ENCODE measurements around the gene BROX.

DNA sequence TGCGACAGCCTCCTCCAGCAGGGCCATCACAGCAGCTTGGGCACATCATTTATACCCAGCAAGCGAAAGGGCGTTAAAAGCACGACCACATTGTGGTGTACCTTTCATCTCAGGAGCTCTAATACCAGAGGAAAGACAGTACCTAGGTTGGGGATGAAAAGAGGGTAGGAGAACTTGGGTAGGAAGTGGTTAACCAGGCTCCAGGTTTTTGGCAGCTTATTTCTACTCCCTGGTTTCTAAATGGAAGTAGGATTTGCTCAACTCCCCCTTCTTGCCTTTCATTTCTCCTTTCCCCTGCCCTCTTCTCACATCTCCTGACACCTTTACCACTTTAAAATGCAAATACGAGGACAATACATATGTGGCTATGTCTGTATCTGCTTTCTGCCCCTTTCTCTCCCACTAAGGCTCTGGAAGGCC lies 54.8 kb downstream of the BROX start:
- TF ChIP-seq, protein P1, sequence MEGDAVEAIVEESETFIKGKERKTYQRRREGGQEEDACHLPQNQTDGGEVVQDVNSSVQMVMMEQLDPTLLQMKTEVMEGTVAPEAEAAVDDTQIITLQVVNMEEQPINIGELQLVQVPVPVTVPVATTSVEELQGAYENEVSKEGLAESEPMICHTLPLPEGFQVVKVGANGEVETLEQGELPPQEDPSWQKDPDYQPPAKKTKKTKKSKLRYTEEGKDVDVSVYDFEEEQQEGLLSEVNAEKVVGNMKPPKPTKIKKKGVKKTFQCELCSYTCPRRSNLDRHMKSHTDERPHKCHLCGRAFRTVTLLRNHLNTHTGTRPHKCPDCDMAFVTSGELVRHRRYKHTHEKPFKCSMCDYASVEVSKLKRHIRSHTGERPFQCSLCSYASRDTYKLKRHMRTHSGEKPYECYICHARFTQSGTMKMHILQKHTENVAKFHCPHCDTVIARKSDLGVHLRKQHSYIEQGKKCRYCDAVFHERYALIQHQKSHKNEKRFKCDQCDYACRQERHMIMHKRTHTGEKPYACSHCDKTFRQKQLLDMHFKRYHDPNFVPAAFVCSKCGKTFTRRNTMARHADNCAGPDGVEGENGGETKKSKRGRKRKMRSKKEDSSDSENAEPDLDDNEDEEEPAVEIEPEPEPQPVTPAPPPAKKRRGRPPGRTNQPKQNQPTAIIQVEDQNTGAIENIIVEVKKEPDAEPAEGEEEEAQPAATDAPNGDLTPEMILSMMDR (IDR thresholded peaks at IDR 0.05 in 2 of 3, conservative IDR thresholded peaks at IDR 0.05 in 1 of 3; ENCODE audit: borderline replicate concordance in 1 of 3, insufficient read depth in 1 of 3, low read depth in 2 of 3, low read length in 2 of 3): no peak
- TF ChIP-seq POLR2A (IDR thresholded peaks at IDR 0.05; ENCODE audit: borderline replicate concordance, extremely low read depth, insufficient read depth, insufficient read length) (no peak), POLR2AphosphoS5 (IDR thresholded peaks at IDR 0.05; ENCODE audit: low read depth, low read length) (no peak), EGR1 (IDR thresholded peaks at IDR 0.05; ENCODE audit: low read depth) (no peak), EZH2 (IDR thresholded peaks at IDR 0.05) (no peak)
- TF ChIP-seq, protein P2, sequence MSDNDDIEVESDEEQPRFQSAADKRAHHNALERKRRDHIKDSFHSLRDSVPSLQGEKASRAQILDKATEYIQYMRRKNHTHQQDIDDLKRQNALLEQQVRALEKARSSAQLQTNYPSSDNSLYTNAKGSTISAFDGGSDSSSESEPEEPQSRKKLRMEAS (IDR thresholded peaks at IDR 0.05): no peak
- TF ChIP-seq, protein P3, sequence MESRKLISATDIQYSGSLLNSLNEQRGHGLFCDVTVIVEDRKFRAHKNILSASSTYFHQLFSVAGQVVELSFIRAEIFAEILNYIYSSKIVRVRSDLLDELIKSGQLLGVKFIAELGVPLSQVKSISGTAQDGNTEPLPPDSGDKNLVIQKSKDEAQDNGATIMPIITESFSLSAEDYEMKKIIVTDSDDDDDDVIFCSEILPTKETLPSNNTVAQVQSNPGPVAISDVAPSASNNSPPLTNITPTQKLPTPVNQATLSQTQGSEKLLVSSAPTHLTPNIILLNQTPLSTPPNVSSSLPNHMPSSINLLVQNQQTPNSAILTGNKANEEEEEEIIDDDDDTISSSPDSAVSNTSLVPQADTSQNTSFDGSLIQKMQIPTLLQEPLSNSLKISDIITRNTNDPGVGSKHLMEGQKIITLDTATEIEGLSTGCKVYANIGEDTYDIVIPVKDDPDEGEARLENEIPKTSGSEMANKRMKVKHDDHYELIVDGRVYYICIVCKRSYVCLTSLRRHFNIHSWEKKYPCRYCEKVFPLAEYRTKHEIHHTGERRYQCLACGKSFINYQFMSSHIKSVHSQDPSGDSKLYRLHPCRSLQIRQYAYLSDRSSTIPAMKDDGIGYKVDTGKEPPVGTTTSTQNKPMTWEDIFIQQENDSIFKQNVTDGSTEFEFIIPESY (IDR thresholded peaks at IDR 0.05; ENCODE audit: extremely low read depth, insufficient replicate concordance, low read length): no peak

All from HCT116 (cell line).